NAMALWA (cell line): ENCODE measurements around the gene AKR1E2.

Source experiments
- DNase-seq: peaks from one replicate; pipeline ENCODE4 v3.0.0-alpha.2; 2015; ENCODE audit warnings: low spot score

AKR1E2 gene

GRCh38 chr10:4845766-4846165, 19.8 kb downstream of the AKR1E2 start:
- DNase-seq: no peak

- DNase-seq: no peak
Measured at GRCh38 chr10:4846775-4847174, 20.8 kb downstream of the AKR1E2 start.

- no peak for DNase-seq
Measured at GRCh38 chr10:4847561-4848355, 21.8 kb downstream of the AKR1E2 start.

GRCh38 chr10:4848356-4849041, 22.5 kb downstream of the AKR1E2 start:
- DNase-seq: no peak

GRCh38 chr10:4849042-4849402, 23.0 kb downstream of the AKR1E2 start:
- DNase-seq: no peak

GRCh38 chr10:4849555-4850242, 23.7 kb downstream of the AKR1E2 start:
- peak; percentile 91 for DNase-seq

GRCh38 chr10:4850397-4850796, 24.4 kb downstream of the AKR1E2 start:
- DNase-seq: no peak

GRCh38 chr10:4851176-4851575, 25.2 kb downstream of the AKR1E2 start:
- no peak for DNase-seq

- no peak for DNase-seq
Measured at GRCh38 chr10:4851846-4852245, 25.8 kb downstream of the AKR1E2 start.

- DNase-seq: no peak
Measured at GRCh38 chr10:4865945-4866661, 40.1 kb downstream of the AKR1E2 start.

GRCh38 chr10:4867109-4867519, 41.1 kb downstream of the AKR1E2 start:
- DNase-seq: no peak

- no peak for DNase-seq
Measured at GRCh38 chr10:4867520-4868356, 41.7 kb downstream of the AKR1E2 start.

- no peak for DNase-seq
Measured at GRCh38 chr10:4868357-4868657, 42.3 kb downstream of the AKR1E2 start.

- DNase-seq: no peak
Measured at GRCh38 chr10:4882704-4883078, 56.7 kb downstream of the AKR1E2 start.

- DNase-seq: no peak
Measured at GRCh38 chr10:4883079-4883739, 57.2 kb downstream of the AKR1E2 start.

GRCh38 chr10:4885162-4885561, 59.2 kb downstream of the AKR1E2 start:
- no peak for DNase-seq

GRCh38 chr10:4887501-4887900, 61.5 kb downstream of the AKR1E2 start:
- no peak for DNase-seq

GRCh38 chr10:4888236-4888635, 62.2 kb downstream of the AKR1E2 start:
- no peak for DNase-seq

GRCh38 chr10:4889959-4890358, 64.0 kb downstream of the AKR1E2 start:
- DNase-seq: no peak

GRCh38 chr10:4892681-4893080, 66.7 kb downstream of the AKR1E2 start:
- no peak for DNase-seq

- no peak for DNase-seq
Measured at GRCh38 chr10:4894335-4894734, 68.3 kb downstream of the AKR1E2 start.
